Ishikawa (cell line): Measurements from ENCODE around the gene UBAC2.

Source experiments
- CEBPB ChIP-seq: IDR thresholded peaks from 2 replicates; pipeline ENCODE4 v1.6.1; 2012
- CREB1 ChIP-seq: IDR thresholded peaks from 2 replicates; pipeline ENCODE4 v1.6.1; 2012; ENCODE audit warnings: low read depth
- EGR1 ChIP-seq: IDR thresholded peaks from 2 replicates; pipeline ENCODE4 v1.6.1; 2012
- EP300 ChIP-seq: IDR thresholded peaks from 2 replicates; pipeline ENCODE4 v1.6.1; 2012; ENCODE audit warnings: borderline replicate concordance
- FOXM1 ChIP-seq: IDR thresholded peaks from 2 replicates; pipeline ENCODE4 v1.6.1; 2012; ENCODE audit warnings: low read depth, borderline replicate concordance
- MAX ChIP-seq: IDR thresholded peaks from 2 replicates; pipeline ENCODE4 v1.6.1; 2012
- NFIC ChIP-seq: IDR thresholded peaks from 2 replicates; pipeline ENCODE4 v1.6.1; 2012
- RAD21 ChIP-seq: IDR thresholded peaks from 2 replicates; pipeline ENCODE4 v1.6.1; 2012; ENCODE audit warnings: low read depth
- TAF1 ChIP-seq: IDR thresholded peaks from 2 replicates; pipeline ENCODE4 v1.6.1; 2012; ENCODE audit warnings: low read depth, mild to moderate bottlenecking
- TCF12 ChIP-seq: IDR thresholded peaks from 2 replicates; pipeline ENCODE4 v1.6.1; 2012; ENCODE audit warnings: low read depth
- TEAD4 ChIP-seq: IDR thresholded peaks from 2 replicates; pipeline ENCODE4 v1.6.1; 2012
- YY1 ChIP-seq: IDR thresholded peaks from 2 replicates; pipeline ENCODE4 v1.6.1; 2012; ENCODE audit warnings: low read depth
- ZBTB7A ChIP-seq: IDR thresholded peaks from 2 replicates; pipeline ENCODE4 v1.6.1; 2012; ENCODE audit warnings: low read depth
- TF ChIP-seq, protein P1 (sequence below): IDR thresholded peaks from 2 replicates; pipeline ENCODE4 v1.6.1; 2012
- TF ChIP-seq, protein P2 (sequence below): IDR thresholded peaks from 2 replicates; pipeline ENCODE4 v1.6.1; 2012; ENCODE audit warnings: low read depth, mild to moderate bottlenecking

Gene UBAC2

DNA sequence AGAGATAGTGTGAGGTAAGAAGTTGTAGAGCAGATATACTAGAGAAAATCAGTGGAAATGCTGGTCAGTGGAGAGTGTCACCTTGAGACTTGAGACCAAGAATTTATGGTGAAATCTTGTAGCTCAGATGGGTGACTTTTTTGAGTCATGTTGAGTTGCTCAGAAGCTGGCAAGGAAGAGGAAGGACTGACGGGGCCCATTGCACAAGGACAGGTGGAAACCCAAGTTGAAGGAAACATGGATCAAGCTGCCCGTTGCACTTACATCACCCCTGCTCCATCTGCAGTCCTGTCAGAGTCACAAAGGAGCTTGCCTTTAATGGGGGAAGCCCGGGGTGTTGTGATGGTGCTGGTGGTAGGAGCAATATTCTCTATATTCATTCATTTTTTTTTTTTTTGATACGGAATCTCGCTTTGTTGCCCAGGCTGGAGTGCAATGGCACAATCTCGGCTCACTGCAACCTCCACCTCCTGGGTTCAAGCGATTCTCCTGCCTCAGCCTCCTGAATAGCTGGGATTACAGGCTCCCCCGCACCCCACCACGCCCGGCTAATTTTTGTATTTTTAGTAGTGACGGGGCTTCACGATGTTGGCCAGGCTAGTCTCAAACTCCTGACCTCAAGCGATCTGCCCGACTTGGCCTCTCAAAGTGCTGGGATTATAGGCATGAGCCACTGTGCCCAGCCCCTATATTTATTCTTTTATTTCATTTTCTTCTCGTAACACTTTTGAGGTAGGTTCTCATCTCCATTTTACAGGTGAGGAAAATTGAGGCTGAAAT, 27.4 kb downstream of the UBAC2 start:
- no peak for TF ChIP-seq CEBPB
- no peak for TF ChIP-seq CREB1
- TF ChIP-seq TCF12: no peak
- no peak for TF ChIP-seq EGR1
- no peak for TF ChIP-seq MAX
- no peak for TF ChIP-seq RAD21
- TF ChIP-seq NFIC: no peak
- no peak for TF ChIP-seq YY1
- no peak for TF ChIP-seq TAF1
- no peak for TF ChIP-seq EP300
- no peak for TF ChIP-seq FOXM1
- TF ChIP-seq ZBTB7A: no peak
- TF ChIP-seq, protein P1, sequence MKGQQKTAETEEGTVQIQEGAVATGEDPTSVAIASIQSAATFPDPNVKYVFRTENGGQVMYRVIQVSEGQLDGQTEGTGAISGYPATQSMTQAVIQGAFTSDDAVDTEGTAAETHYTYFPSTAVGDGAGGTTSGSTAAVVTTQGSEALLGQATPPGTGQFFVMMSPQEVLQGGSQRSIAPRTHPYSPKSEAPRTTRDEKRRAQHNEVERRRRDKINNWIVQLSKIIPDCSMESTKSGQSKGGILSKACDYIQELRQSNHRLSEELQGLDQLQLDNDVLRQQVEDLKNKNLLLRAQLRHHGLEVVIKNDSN: no peak
- TF ChIP-seq, protein P2, sequence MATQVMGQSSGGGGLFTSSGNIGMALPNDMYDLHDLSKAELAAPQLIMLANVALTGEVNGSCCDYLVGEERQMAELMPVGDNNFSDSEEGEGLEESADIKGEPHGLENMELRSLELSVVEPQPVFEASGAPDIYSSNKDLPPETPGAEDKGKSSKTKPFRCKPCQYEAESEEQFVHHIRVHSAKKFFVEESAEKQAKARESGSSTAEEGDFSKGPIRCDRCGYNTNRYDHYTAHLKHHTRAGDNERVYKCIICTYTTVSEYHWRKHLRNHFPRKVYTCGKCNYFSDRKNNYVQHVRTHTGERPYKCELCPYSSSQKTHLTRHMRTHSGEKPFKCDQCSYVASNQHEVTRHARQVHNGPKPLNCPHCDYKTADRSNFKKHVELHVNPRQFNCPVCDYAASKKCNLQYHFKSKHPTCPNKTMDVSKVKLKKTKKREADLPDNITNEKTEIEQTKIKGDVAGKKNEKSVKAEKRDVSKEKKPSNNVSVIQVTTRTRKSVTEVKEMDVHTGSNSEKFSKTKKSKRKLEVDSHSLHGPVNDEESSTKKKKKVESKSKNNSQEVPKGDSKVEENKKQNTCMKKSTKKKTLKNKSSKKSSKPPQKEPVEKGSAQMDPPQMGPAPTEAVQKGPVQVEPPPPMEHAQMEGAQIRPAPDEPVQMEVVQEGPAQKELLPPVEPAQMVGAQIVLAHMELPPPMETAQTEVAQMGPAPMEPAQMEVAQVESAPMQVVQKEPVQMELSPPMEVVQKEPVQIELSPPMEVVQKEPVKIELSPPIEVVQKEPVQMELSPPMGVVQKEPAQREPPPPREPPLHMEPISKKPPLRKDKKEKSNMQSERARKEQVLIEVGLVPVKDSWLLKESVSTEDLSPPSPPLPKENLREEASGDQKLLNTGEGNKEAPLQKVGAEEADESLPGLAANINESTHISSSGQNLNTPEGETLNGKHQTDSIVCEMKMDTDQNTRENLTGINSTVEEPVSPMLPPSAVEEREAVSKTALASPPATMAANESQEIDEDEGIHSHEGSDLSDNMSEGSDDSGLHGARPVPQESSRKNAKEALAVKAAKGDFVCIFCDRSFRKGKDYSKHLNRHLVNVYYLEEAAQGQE: no peak
- no peak for TF ChIP-seq TEAD4

- TF ChIP-seq EP300 (no peak), RAD21 (no peak), TCF12 (no peak), CREB1 (no peak), ZBTB7A (no peak), TAF1 (no peak)
Observed at GRCh38 chr13:99228737-99229691, 28.4 kb downstream of the UBAC2 start.

DNA sequence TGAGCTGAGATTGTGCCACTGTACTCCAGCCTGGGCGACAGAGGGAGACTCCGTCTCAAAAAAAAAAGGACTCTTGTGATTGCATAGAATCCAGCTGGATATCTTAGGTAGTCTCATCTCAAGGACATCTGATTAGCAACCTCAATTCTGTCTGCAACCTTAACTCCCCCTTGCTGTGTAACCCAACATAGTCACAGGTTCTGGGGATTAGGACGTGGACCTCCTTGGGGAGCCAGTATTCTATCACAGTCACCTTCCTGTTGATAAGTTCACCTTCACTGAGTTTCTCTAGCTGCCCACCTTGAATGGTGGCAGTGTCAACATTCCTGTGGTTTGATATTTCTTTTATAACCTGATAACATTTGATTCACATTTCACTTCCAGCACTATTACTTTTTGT, 30.3 kb downstream of the UBAC2 start:
- TF ChIP-seq RAD21 (no peak), FOXM1 (no peak), TEAD4 (no peak), TCF12 (no peak), CEBPB (no peak), TAF1 (no peak), EP300 (no peak), CREB1 (no peak), NFIC (no peak), EGR1 (no peak), YY1 (no peak), MAX (no peak), ZBTB7A (no peak)
- TF ChIP-seq, protein P2: no peak
- TF ChIP-seq, protein P1: no peak

DNA sequence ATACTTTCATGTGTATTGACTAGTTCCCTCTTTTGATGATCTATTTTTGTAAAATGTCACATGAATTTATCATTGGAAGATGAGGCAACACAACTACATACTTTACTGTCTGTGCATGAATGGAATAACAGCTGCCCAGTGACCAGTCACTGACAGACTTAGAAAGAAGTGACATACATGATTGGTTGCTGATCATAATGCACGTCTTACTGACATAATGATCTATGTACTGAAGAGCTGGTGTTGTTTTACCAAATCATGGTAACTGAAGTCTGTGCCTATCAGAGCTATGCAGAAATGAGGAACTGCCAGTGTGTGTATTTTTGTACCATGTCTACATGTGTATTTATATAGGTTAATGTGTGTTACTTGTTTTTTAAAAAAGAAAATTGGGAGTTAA, 31.1 kb downstream of the UBAC2 start:
- no peak for TF ChIP-seq FOXM1
- TF ChIP-seq, protein P1: no peak
- TF ChIP-seq ZBTB7A: no peak
- TF ChIP-seq NFIC: no peak
- no peak for TF ChIP-seq YY1
- no peak for TF ChIP-seq CEBPB
- no peak for TF ChIP-seq EGR1
- TF ChIP-seq, protein P2: no peak
- TF ChIP-seq TCF12: no peak
- TF ChIP-seq RAD21: no peak
- no peak for TF ChIP-seq TEAD4
- TF ChIP-seq MAX: no peak
- no peak for TF ChIP-seq TAF1
